ENCODE measurements around the gene OPA1.

Gene OPA1

GRCh38 chr3:193708270-193708669, 115.3 kb downstream of the OPA1 start:
- H3K27ac ChIP-seq: no peak overlapping the region
- POLR2A ChIA-PET (ENCODE audit: low non-redundant PET): no interaction called here
- no peak for TF ChIP-seq CTCF (conservative IDR thresholded peaks at IDR 0.05; ENCODE audit: low read depth)
- no peak for DNase-seq (ENCODE audit: low spot score)
- CTCF ChIA-PET: interaction anchor here (0.7 kb wide), 1 partner anchor 608 kb away, joined by 3 read pairs; no protein-coding TSS in a partner anchor

- no peak for DNase-seq (ENCODE audit: low spot score)
- ChIA-PET POLR2A (ENCODE audit: low non-redundant PET) (no interaction called here), CTCF (no interaction called here)
- TF ChIP-seq CTCF (conservative IDR thresholded peaks at IDR 0.05; ENCODE audit: low read depth): no peak
- H3K27ac ChIP-seq: no peak overlapping the region
These were observed 117.5 kb downstream of the OPA1 start for GRCh38 chr3:193710286-193711165.

GRCh38 chr3:193711166-193711485, 118.1 kb downstream of the OPA1 start:
- no peak overlapping the region for H3K27ac ChIP-seq
- TF ChIP-seq CTCF (conservative IDR thresholded peaks at IDR 0.05; ENCODE audit: low read depth): no peak
- ChIA-PET POLR2A (ENCODE audit: low non-redundant PET) (no interaction called here), CTCF (no interaction called here)
- no peak for DNase-seq (ENCODE audit: low spot score)

GRCh38 chr3:193711523-193711963, 118.5 kb downstream of the OPA1 start:
- DNase-seq (ENCODE audit: low spot score): no peak
- POLR2A ChIA-PET (ENCODE audit: low non-redundant PET): no interaction called here
- TF ChIP-seq CTCF (conservative IDR thresholded peaks at IDR 0.05; ENCODE audit: low read depth): no peak
- CTCF ChIA-PET: no interaction called here
- no peak overlapping the region for H3K27ac ChIP-seq

DNA sequence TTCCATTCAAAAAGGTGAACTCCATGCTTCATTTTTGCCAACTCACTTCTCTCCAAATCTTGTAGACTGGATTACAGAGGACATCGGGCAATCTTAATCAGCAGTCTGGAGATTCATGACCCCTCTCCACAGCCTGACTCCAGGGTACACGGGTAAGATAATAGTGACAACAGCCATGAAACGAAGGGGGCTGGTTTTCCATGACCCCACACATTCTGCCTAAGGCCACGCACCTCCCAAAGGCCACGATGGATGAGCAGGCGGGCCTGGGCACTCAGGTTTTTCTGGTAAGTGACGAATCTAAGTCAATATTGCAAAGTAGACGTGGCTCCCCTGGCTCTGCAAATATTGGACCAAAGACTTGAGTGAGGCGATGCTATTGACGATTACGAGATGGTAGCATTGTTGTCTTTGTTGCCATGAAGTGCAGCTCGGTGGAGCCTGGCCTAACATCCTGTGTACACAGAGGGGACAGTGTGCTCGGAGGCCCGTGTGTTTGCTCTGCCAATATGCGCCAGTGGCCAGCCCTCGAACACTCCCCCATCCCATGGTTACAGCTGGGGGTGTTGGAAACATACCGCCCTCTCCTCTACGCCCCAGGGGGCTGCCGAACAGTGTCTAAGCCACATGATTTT, 119.1 kb downstream of the OPA1 start:
- POLR2A ChIA-PET (ENCODE audit: low non-redundant PET): no interaction called here
- CTCF ChIA-PET: no interaction called here
- no peak for TF ChIP-seq CTCF (conservative IDR thresholded peaks at IDR 0.05; ENCODE audit: low read depth)
- H3K27ac ChIP-seq: no peak overlapping the region
- no peak for DNase-seq (ENCODE audit: low spot score)

GRCh38 chr3:193712938-193713337, 119.9 kb downstream of the OPA1 start:
- TF ChIP-seq CTCF (conservative IDR thresholded peaks at IDR 0.05; ENCODE audit: low read depth): no peak
- no peak overlapping the region for H3K27ac ChIP-seq
- ChIA-PET CTCF (no interaction called here), POLR2A (ENCODE audit: low non-redundant PET) (no interaction called here)
- DNase-seq (ENCODE audit: low spot score): no peak

Data from RWPE1 (cell line).